Ovary (tissue), 9 donors: ENCODE data around the gene PIGZ. TPM values are rescaled to one million over a fixed set of nuclear protein-coding genes. Genes with fewer than 3 reads are reported as not detected.

Experiments
- DNase-seq, 5 donors: peaks; one replicate each; pipeline ENCODE4 v3.0.0-alpha.2; 2019 to 2020
- H3K27ac ChIP-seq, 2 donors: fragments of 200-600 bp; one replicate each; pipeline versions ENCODE4 v1.5.1 to v1.8.0; 2019 to 2022
- H3K27me3 ChIP-seq: fragments of 200-600 bp; one replicate; pipeline ENCODE4 v1.8.0; 2022
- H3K36me3 ChIP-seq: fragments of 200-600 bp; sonication (generic); one replicate; pipeline ENCODE4 v1.5.1; 2019
- H3K4me1 ChIP-seq: one replicate; pipeline ENCODE4 v1.8.1; 2013; ENCODE audit warnings: mild to moderate bottlenecking, moderate library complexity; ENCODE audit not compliant: insufficient read depth
- H3K4me3 ChIP-seq: fragments of 200-600 bp; sonication (generic); one replicate; pipeline ENCODE4 v1.5.1; 2017
- H3K9me3 ChIP-seq, 2 donors: fragments of 200-600 bp in 1 of 2; sonication (generic) in 1 of 2; one replicate each; pipeline versions ENCODE4 v1.5.1 to v1.8.1; 2013 to 2019; ENCODE audit warnings: mild to moderate bottlenecking in 1 of 2, moderate library complexity in 1 of 2
- CTCF ChIP-seq, 3 donors: fragments of 450-650 bp in 2 of 3; fragments of 200-600 bp in 1 of 3; IDR thresholded peaks; one replicate each; pipeline versions ENCODE4 v1.5.1 to v1.8.0; 2016 to 2022; ENCODE audit warnings: antibody characterized with exemption in 3 of 3, mild to moderate bottlenecking in 1 of 3
- EP300 ChIP-seq: sonication (generic); formaldehyde crosslinking; IDR thresholded peaks from one replicate; pipeline ENCODE4 v1.6.1; 2017; ENCODE audit warnings: antibody characterized with exemption
- POLR2A ChIP-seq: fragments of 450-650 bp; IDR thresholded peaks from one replicate; pipeline ENCODE4 v1.6.1; 2017; ENCODE audit warnings: antibody characterized with exemption, mild to moderate bottlenecking, moderate library complexity
- WGBS, 3 donors: extraction: QIAGEN DNeasy Blood & Tissue Kit in 1 of 3; methylation state at CpG; one replicate each; pipeline versions ENCODE4 v1.1.5 to v1.1.7; 2013 to 2017; 5-methylcytosine and 5-hydroxymethylcytosine counted together
- intact Hi-C, 4 donors: fragments of 100-400 bp; cut with DNase I; formaldehyde crosslinking; loops; one replicate each; pipeline versions ENCODE4 v1.11.0 to v1.15.1; 2022 to 2023
- polyA plus RNA-seq, 2 donors: library from polyadenylated mRNA; stranded (reverse); fragments of 200-250 nt in 1 of 2; fragments of 350-450 nt in 1 of 2; fragmentation: Illumina TruSeq in 1 of 2; extraction: RNeasy Lipid Tissue Mini Kit (QIAGEN cat#74804) in 1 of 2; gene quantifications; one replicate each; pipeline ENCODE4 v1.2.3, GENCODE V29; 2013 to 2014
- total RNA-seq, 7 donors: library from RNA; depleted of rRNA in 2 of 7; stranded (reverse); fragments of >200 nt in 2 of 7; fragmentation: NEBNext Ultra II Directional in 3 of 7; extraction: Animal tissue kit (Norgen Biotek cat#: 25700) in 3 of 7; gene quantifications; one replicate each; pipeline versions ENCODE4 v1.1.0 to v1.2.4, GENCODE V29; 2016 to 2023
- donor health status: DM: no; HTN: no; CAD: no; lungs with moderate emphysema.
- donor health status: DM: no; HTN: no; CAD: no.
- donor health status: Bipolar disorder and iron deficiency.
- donor health status: DM: yes; HTN: yes; CAD: no.
- donor health status: DM: no; HTN: no; CAD: no.
- donor health status: DM: yes; HTN: yes; CAD: no.

PIGZ gene
- total and polyA plus RNA-seq, 9 donors = 0.45 to 7.4 (median 1.5) TPM; not detected in 1

GRCh38 chr3:196941729-196942225 is 26.9 kb downstream of the PIGZ start:
- no peaks in the 10 kb centered on the region for H3K36me3 ChIP-seq
- TF ChIP-seq EP300 (no peak), POLR2A (no peak), CTCF (IDR thresholded peaks at IDR 0.05) (no peak)
- H3K27me3 ChIP-seq = no peaks in the 10 kb centered on the region
- DNase-seq = peak in 1 of 5 donors; percentile 41
- no peaks in the 10 kb centered on the region for H3K9me3 ChIP-seq
- H3K4me1 ChIP-seq = peaks cover 11% of the 10 kb centered on the region
- peak overlapping the region; percentile 42 to 82 for H3K27ac ChIP-seq
- peak overlapping the region; percentile 99 for H3K4me3 ChIP-seq
- WGBS, 3 donors = 0 to 1% (median 0%) methylated on average over 31 of the region's 31 CpGs
- intact Hi-C loops = loop anchor here in 1 of 4 donors (5.0 kb wide), 1 partner anchor 74 kb away; the partner anchor contains the start of gene SENP5

GRCh38 chr3:196938576-196938975 is 30.1 kb downstream of the PIGZ start:
- H3K27ac ChIP-seq = no peak overlapping the region
- H3K27me3 ChIP-seq = no peaks in the 10 kb centered on the region
- intact Hi-C loops = loop anchor here in 1 of 4 donors (5.0 kb wide), 1 partner anchor 306 kb away; no protein-coding TSS in a partner anchor
- no peak overlapping the region for H3K4me3 ChIP-seq
- TF ChIP-seq POLR2A = no peak
- no peak for TF ChIP-seq CTCF (IDR thresholded peaks at IDR 0.05)
- TF ChIP-seq EP300 = no peak
- WGBS, 3 donors = 86 to 89% (median 88%) methylated on average over 5 of the region's 5 CpGs
- DNase-seq = no peak
- no peaks in the 10 kb centered on the region for H3K9me3 ChIP-seq
- peaks cover 11% of the 10 kb centered on the region for H3K4me1 ChIP-seq
- H3K36me3 ChIP-seq = no peaks in the 10 kb centered on the region

- no peaks in the 10 kb centered on the region for H3K9me3 ChIP-seq
- 74 to 86% (median 78%) methylated on average over 2 of the region's 2 CpGs for WGBS, 3 donors
- TF ChIP-seq POLR2A (no peak), CTCF (IDR thresholded peaks at IDR 0.05) (no peak), EP300 (no peak)
- intact Hi-C loops = loop anchor here in 1 of 4 donors (5.0 kb wide), 1 partner anchor 306 kb away; no protein-coding TSS in a partner anchor
- H3K27ac ChIP-seq = no peak overlapping the region
- H3K36me3 ChIP-seq = no peaks in the 10 kb centered on the region
- no peaks in the 10 kb centered on the region for H3K27me3 ChIP-seq
- DNase-seq = no peak
- peaks cover 8% of the 10 kb centered on the region for H3K4me1 ChIP-seq
- H3K4me3 ChIP-seq = no peak overlapping the region
Observed at GRCh38 chr3:196938124-196938523, 30.5 kb downstream of the PIGZ start.

GRCh38 chr3:196936288-196936687 is 32.3 kb downstream of the PIGZ start:
- WGBS, 3 donors = 70 to 88% (median 73%) methylated on average over 3 of the region's 3 CpGs
- no peaks in the 10 kb centered on the region for H3K9me3 ChIP-seq
- H3K27me3 ChIP-seq = no peaks in the 10 kb centered on the region
- H3K4me3 ChIP-seq = no peak overlapping the region
- intact Hi-C loops = loop anchor here in 1 of 4 donors (5.0 kb wide), 1 partner anchor 304 kb away; no protein-coding TSS in a partner anchor
- peaks cover 6% of the 10 kb centered on the region for H3K4me1 ChIP-seq
- DNase-seq = no peak
- no peak overlapping the region for H3K27ac ChIP-seq
- no peaks in the 10 kb centered on the region for H3K36me3 ChIP-seq
- no peak for TF ChIP-seq POLR2A
- no peak for TF ChIP-seq EP300
- TF ChIP-seq CTCF (IDR thresholded peaks at IDR 0.05) = no peak
